Neural progenitor cell (in vitro differentiated cells): ENCODE results near the gene CHKB.

ENCODE experiments used
- CTCF ChIP-seq: fragments of 200-600 bp; sonication (generic); IDR thresholded peaks from 2 replicates; pipeline ENCODE4 v1.5.1; 2017; ENCODE audit warnings: antibody characterized with exemption, mild to moderate bottlenecking
- EZH2 ChIP-seq: fragments of 200-600 bp; sonication (generic); IDR thresholded peaks from 2 replicates; pipeline ENCODE4 v1.6.1; 2017; ENCODE audit warnings: antibody characterized with exemption, mild to moderate bottlenecking, moderate library complexity
- EZH2phosphoT487 ChIP-seq: fragments of 200-600 bp; sonication (generic); IDR thresholded peaks from 2 replicates; pipeline ENCODE4 v1.6.1; 2017; ENCODE audit warnings: antibody characterized with exemption

DNA sequence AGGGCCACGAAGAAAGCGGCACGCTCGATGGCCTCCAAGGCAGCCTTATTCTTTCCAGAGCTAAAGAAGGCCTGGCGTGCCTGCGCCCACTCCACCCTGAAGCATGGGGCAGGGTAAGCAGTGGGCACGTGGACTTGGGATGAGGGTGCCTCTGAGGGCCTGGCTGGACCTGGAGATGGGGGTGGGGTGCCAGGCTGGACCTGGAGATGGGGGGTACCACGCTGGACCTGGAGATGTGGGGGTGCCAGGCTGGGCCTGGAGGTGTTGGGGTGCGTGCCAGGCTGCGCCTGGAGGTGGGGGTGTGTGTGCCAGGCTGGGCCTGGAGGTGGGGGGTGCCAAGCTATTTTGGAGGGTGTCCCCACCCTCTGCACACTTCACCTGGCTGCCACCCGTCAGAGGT, 9.7 kb downstream of the CHKB start:
- no peak for TF ChIP-seq CTCF
- TF ChIP-seq EZH2, result no peak
- TF ChIP-seq EZH2phosphoT487, result no peak
